ENCODE results near the gene ZCCHC17.
A peak's percentile ranks its signal among the peaks of the same experiment; 100 is the strongest.

Gene ZCCHC17

DNA sequence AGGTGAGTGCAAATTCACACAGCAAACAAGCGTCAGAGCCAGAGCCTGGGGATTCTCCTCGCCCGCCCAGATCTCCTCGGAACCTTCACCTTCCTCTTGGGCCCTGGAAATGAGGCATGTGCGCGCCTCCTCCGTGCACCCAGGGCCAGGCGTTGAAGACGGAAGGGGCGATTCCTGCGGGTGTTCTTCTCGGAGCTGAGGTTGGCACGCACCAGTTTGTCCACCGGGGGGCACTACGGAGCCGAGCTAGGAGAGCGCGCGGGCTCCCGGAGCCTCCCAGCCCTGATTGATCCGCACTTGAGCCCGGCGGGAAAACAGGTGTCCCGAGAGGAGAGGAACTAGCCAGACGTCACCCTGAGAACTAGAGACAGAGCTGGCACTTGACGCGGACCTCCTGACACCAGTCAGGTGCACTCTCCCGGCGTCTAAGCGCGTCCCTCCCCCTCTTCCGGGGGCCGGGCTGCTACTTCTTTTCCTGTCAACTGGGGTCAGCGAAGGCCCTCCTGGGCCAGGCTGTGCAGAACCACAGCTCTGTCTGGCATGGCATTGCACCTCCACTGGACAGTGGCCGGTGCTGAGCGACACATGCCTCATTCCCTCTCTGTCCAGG lies 97.9 kb downstream of the ZCCHC17 start:
- no peak overlapping the region for H2AFZ ChIP-seq (ENCODE audit: low read depth, low read length)
- H3K36me3 ChIP-seq (ENCODE audit: insufficient read depth, low read length) = no peaks in the 10 kb centered on the region
- no peaks in the 10 kb centered on the region for H3K27me3 ChIP-seq (ENCODE audit: insufficient read depth, low read length)
- H3K9me3 ChIP-seq (ENCODE audit: low read length) = no peaks in the 10 kb centered on the region
- H3K4me3 ChIP-seq (ENCODE audit: low read length) = peak overlapping the region; percentile 50
- peaks cover 4% of the 10 kb centered on the region for H3K4me1 ChIP-seq (ENCODE audit: insufficient read depth, low read length)

DNA sequence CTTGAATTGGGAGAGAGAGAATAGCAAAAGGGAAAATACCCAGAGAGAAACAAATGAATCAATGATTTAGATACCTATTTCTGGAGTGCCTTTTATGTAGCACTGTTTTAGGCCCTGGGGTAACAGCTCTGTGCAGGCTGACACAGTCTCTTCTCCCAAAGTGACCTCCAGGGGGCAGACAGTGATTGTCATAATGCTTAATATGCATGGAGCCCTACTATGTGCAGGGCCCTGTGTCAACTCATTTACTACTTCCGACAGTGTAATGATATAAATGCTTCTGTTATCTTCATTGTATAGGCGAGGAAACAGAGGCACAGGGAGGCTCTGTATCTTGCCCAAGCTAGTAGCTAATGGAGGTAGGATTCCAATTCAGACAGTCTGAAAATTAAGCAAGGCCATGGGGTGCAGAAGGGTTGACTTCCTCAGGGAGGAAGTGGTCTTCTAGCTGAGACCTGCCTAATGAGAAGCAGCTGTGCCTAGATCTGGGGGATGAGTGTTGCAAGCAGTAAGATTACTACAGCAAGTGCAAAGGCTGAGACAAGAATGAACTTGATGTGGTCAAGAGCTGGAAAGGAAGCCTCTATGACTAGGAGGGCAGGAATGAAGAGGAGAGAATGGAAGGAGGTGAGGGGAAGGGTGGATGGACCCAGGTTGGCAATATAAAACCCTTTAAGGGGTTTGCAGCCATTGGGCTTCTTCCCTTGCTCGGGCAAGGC lies 100.0 kb downstream of the ZCCHC17 start:
- peaks cover 4% of the 10 kb centered on the region for H3K4me1 ChIP-seq (ENCODE audit: insufficient read depth, low read length)
- no peak overlapping the region for H2AFZ ChIP-seq (ENCODE audit: low read depth, low read length)
- H3K4me3 ChIP-seq (ENCODE audit: low read length) = no peak overlapping the region
- H3K27me3 ChIP-seq (ENCODE audit: insufficient read depth, low read length) = no peaks in the 10 kb centered on the region
- H3K9me3 ChIP-seq (ENCODE audit: low read length) = no peaks in the 10 kb centered on the region
- H3K36me3 ChIP-seq (ENCODE audit: insufficient read depth, low read length) = no peaks in the 10 kb centered on the region

DNA sequence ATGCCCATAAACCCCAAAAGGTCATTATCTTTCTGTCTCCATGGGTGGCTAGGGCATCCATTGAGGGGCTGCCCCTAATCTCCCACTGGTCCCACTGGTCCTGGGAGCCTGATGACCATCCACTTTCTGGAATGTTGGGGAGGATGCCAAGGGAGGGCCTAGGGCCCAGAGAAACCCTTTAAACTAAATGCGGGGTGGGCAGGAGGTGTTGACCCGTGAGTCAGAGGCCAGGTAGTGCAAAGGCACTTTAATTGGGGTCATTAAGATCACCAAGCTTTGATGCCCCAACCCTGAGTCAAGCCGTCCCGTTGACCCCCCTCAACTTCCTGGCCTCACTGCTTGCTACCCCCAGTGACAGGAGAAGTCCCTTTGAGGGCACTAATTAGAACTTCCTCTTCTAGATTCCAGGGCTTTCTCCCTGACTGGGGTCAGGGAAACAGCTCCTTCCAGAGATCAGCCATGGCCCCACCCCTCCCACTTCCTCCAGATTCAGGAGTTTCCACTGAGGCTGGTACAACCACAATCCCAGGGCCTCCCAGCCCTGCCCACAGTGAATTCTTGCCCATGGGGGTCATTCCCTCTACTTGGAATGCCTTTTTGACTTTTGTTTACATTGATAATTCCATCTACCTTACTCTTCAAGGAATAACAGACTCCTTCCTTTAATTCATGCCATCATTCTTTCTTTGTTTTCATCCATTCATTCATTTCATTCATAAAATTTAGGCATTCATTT lies 100.7 kb downstream of the ZCCHC17 start:
- Histone ChIP-seq H3K4me1 (ENCODE audit: insufficient read depth, low read length) (peaks cover 4% of the 10 kb centered on the region), H2AFZ (ENCODE audit: low read depth, low read length) (no peak overlapping the region), H3K36me3 (ENCODE audit: insufficient read depth, low read length) (no peaks in the 10 kb centered on the region), H3K27me3 (ENCODE audit: insufficient read depth, low read length) (no peaks in the 10 kb centered on the region), H3K9me3 (ENCODE audit: low read length) (no peaks in the 10 kb centered on the region), H3K4me3 (ENCODE audit: low read length) (no peak overlapping the region)

DNA sequence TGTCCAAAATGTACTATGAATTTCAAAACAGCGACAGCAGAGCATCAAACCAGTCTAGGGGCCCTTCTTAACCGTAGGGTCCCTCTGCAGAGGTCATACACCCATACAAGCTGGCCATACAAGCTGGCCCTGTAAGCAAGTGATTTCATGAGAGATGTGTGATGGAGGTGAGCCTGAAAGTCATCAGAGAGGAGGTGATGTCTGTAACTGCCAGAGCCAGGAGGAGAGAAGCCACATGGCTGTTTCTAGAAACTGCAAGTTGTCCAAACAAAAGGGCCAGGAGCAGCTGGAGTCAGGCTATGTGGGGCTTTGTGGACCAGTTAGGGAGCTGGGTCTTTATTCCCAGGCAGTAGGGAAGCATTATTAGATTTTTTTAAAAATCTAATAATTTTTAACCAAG lies 101.4 kb downstream of the ZCCHC17 start:
- Histone ChIP-seq H3K36me3 (ENCODE audit: insufficient read depth, low read length) (no peaks in the 10 kb centered on the region), H2AFZ (ENCODE audit: low read depth, low read length) (no peak overlapping the region), H3K4me3 (ENCODE audit: low read length) (no peak overlapping the region), H3K9me3 (ENCODE audit: low read length) (no peaks in the 10 kb centered on the region), H3K4me1 (ENCODE audit: insufficient read depth, low read length) (peaks cover 4% of the 10 kb centered on the region), H3K27me3 (ENCODE audit: insufficient read depth, low read length) (no peaks in the 10 kb centered on the region)

DNA sequence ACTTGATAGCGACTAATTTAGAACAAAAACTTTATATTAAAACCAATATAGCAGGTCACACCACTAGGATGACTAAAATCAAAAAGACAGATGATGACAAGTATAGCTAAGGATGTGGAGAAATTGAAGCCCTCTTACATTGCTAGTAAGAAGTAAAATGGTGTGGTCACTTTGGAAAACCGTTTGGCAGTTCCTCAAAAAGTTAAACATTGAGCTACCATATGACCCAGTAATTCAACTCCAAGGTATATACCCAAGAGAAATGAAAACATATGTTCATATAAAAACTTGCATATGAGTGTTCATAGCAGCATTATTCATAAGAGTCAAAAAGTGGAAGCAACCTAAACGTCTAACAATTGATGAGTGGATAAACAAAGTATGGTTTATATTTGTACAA lies 103.1 kb downstream of the ZCCHC17 start:
- Histone ChIP-seq H3K4me3 (ENCODE audit: low read length) (no peak overlapping the region), H3K4me1 (ENCODE audit: insufficient read depth, low read length) (peaks cover under 1% of the 10 kb centered on the region), H3K9me3 (ENCODE audit: low read length) (no peaks in the 10 kb centered on the region), H3K36me3 (ENCODE audit: insufficient read depth, low read length) (no peaks in the 10 kb centered on the region), H3K27me3 (ENCODE audit: insufficient read depth, low read length) (no peaks in the 10 kb centered on the region), H2AFZ (ENCODE audit: low read depth, low read length) (no peak overlapping the region)

DNA sequence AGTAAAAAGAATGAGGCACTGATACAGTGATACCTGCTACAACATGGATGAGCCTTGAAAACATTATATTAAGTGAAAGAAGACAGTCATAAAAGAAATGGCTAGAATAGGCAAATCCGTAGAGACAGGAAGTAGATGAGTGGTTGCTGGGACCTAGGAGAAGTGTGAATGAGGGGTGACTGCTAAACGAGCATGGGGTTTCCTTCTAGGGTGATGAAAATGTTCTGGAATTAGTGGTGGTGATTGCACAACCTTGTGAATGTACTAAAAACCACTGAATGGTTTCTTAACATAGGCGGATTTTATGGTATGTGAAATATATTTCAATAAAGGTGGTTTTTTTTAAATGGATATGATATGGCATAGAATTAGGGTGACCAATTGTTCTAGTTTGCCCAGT lies 103.6 kb downstream of the ZCCHC17 start:
- H2AFZ ChIP-seq (ENCODE audit: low read depth, low read length) = no peak overlapping the region
- no peak overlapping the region for H3K4me3 ChIP-seq (ENCODE audit: low read length)
- H3K4me1 ChIP-seq (ENCODE audit: insufficient read depth, low read length) = no peaks in the 10 kb centered on the region

DNA sequence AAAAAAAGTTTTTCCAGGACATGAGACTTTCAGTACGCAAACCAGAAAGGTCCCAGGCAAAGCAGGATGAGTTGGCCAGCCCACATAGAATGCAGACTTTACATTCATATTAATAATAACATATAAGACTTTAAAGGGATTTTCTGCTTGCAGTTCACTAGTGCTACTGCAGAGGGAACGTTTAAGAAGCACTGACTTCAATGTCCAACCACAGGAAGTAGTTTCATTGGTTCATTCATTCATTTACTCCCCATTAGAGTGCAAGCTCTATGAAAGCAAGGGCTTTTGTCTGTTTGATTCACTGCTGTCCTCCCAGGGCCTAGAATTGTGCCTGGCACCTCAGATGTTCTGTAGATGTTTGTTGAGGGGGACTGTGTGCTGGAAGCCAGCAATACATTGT lies 104.4 kb downstream of the ZCCHC17 start:
- no peaks in the 10 kb centered on the region for H3K4me1 ChIP-seq (ENCODE audit: insufficient read depth, low read length)
- H3K4me3 ChIP-seq (ENCODE audit: low read length) = no peak overlapping the region
- H2AFZ ChIP-seq (ENCODE audit: low read depth, low read length) = no peak overlapping the region
- H3K36me3 ChIP-seq (ENCODE audit: insufficient read depth, low read length) = no peaks in the 10 kb centered on the region
- H3K27me3 ChIP-seq (ENCODE audit: insufficient read depth, low read length) = no peaks in the 10 kb centered on the region
- H3K9me3 ChIP-seq (ENCODE audit: low read length) = no peaks in the 10 kb centered on the region

More for the DNA sequence above, 103.6 kb downstream of the ZCCHC17 start:
- Histone ChIP-seq H3K36me3 (ENCODE audit: insufficient read depth, low read length) (no peaks in the 10 kb centered on the region), H3K9me3 (ENCODE audit: low read length) (no peaks in the 10 kb centered on the region), H3K27me3 (ENCODE audit: insufficient read depth, low read length) (no peaks in the 10 kb centered on the region)

DNA sequence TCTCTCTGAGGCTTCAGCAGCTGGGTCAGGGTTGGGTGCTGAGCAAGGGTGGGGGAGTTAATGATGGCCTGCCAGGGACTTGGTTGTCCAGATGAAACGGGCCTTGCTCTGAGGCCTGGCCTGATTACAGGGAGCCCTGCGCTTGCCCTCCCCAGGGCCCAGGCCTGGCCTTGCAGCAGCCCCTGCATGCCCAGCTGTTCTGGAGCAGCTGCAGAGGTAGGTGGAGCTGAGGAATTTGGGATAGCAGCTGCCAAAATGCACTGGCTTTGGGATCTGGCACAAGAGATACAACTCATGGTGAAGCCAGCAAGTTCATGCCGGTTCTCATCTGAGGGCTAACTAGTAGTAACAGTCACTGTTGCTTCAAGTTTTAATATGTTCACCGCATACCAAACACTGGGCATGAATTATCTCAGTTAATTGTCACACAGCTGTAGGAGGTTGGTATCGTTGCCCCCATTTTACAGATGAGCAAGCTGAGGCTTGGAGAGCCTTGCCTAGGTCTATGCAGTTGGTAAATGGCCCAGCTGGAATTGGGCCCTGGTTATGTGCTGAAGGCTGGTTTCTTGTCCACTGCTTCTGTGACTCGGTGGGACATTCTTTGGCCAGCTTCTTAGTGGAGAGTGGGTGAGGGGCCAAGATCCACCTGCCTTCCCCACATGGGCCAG lies 108.9 kb downstream of the ZCCHC17 start:
- H3K27me3 ChIP-seq (ENCODE audit: insufficient read depth, low read length) = no peaks in the 10 kb centered on the region
- H3K4me3 ChIP-seq (ENCODE audit: low read length) = no peak overlapping the region

DNA sequence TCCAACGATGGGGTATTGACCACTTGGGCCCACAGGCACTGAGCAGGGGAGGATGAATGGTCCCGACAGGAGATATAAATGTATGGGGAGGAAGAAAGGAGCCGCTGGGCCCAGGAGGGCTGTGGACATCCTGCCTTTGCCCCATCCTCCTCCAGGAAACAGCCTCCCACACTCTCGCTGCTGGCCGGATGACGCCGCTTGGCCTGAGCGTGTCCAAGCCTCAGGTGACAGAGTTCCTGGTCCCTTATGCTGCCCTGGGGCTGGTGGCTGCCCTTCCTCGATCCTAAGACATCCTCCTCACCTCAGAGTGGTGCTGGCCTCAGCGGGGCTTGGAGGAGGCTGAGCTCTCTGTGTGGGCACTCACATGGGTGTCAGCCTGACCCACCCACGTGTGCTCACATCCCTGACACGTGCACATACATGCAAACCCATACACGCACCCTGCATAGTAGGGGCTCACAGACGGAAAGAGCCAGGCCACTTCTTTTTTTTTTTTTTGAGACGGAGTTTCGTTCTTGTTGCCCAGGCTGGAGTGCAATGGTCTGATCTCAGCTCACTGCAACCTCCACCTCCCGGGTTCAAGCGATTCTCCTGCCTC lies 110.3 kb downstream of the ZCCHC17 start:
- H2AFZ ChIP-seq (ENCODE audit: low read depth, low read length) = no peak overlapping the region
- H3K4me1 ChIP-seq (ENCODE audit: insufficient read depth, low read length) = peaks cover 8% of the 10 kb centered on the region
- no peaks in the 10 kb centered on the region for H3K9me3 ChIP-seq (ENCODE audit: low read length)
- no peaks in the 10 kb centered on the region for H3K27me3 ChIP-seq (ENCODE audit: insufficient read depth, low read length)
- no peak overlapping the region for H3K4me3 ChIP-seq (ENCODE audit: low read length)
- no peaks in the 10 kb centered on the region for H3K36me3 ChIP-seq (ENCODE audit: insufficient read depth, low read length)

More for the DNA sequence above, 108.9 kb downstream of the ZCCHC17 start:
- no peaks in the 10 kb centered on the region for H3K36me3 ChIP-seq (ENCODE audit: insufficient read depth, low read length)
- no peaks in the 10 kb centered on the region for H3K9me3 ChIP-seq (ENCODE audit: low read length)
- peaks cover 8% of the 10 kb centered on the region for H3K4me1 ChIP-seq (ENCODE audit: insufficient read depth, low read length)
- no peak overlapping the region for H2AFZ ChIP-seq (ENCODE audit: low read depth, low read length)

DNA sequence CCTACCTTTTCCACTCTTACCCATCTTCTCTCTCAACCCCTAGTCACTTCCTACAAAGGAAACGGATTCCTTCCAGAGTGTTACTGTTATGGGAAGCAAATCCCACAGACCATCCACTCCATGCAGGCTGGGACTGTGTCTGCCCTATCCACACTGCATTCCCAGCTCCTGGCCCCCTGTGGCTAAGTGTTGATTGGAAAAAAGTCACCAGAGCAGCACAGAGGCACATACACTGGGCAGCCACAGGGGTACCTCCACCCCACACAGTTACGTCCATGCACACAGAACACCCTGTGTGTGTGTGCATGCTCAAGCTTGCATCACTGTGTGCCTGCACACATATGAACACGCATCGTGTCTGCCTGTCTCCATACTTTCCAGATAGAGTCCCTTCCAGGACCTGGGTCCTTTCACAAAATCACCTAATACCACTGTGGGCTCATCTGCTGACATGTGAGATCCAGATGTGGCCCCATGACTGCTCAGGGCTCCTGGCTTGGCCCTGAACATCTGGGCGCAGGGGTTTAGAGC lies 112.0 kb downstream of the ZCCHC17 start:
- Histone ChIP-seq H3K36me3 (ENCODE audit: insufficient read depth, low read length) (no peaks in the 10 kb centered on the region), H3K4me1 (ENCODE audit: insufficient read depth, low read length) (peaks cover 13% of the 10 kb centered on the region), H3K4me3 (ENCODE audit: low read length) (no peak overlapping the region), H2AFZ (ENCODE audit: low read depth, low read length) (no peak overlapping the region), H3K9me3 (ENCODE audit: low read length) (no peaks in the 10 kb centered on the region), H3K27me3 (ENCODE audit: insufficient read depth, low read length) (no peaks in the 10 kb centered on the region)

DNA sequence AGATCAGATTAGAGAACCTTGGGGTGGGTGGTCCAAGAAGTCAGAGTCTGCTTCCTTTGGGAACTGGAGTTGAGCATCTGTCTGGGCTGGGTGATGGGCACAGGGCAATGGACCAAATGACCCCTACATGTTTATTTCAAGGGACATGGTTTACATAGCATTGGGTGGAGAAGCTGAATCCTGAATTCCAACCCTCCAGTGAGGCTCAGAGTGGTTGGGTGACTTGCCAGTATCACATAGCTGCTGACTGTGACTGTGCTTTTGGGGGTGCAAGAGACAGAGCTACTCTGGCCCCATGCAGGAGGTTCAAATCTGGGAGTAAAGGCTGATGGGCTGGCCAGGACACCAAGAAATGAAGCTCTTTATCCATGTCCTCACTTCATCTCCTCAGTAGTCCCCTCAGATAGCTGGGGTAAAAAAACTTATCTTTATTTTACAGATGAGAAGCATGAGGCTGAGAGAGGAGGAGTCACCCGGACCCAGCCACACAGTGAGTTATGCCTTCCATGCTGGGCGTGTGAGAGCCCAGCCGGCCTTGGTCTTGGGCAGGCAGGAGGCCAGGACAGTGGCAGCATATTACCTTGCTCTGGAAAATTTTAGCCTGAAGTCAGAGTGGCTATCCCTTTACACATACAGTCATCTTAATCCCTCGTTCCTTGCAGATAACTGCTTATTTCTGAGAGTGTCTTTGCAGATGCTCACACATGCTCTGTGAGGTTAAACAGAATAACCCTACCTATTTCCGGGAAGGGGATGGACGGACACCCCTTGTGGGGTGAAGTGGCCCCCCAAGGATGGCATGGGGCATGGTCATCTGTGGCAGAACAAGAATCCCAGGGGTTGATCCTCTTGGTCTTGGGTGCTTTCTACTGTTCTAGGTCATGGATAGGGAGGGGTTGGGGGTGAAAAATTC lies 113.4 kb downstream of the ZCCHC17 start:
- Histone ChIP-seq H3K4me3 (ENCODE audit: low read length) (no peak overlapping the region), H3K4me1 (ENCODE audit: insufficient read depth, low read length) (peaks cover 22% of the 10 kb centered on the region), H3K27me3 (ENCODE audit: insufficient read depth, low read length) (no peaks in the 10 kb centered on the region), H3K36me3 (ENCODE audit: insufficient read depth, low read length) (no peaks in the 10 kb centered on the region), H2AFZ (ENCODE audit: low read depth, low read length) (no peak overlapping the region), H3K9me3 (ENCODE audit: low read length) (no peaks in the 10 kb centered on the region)

DNA sequence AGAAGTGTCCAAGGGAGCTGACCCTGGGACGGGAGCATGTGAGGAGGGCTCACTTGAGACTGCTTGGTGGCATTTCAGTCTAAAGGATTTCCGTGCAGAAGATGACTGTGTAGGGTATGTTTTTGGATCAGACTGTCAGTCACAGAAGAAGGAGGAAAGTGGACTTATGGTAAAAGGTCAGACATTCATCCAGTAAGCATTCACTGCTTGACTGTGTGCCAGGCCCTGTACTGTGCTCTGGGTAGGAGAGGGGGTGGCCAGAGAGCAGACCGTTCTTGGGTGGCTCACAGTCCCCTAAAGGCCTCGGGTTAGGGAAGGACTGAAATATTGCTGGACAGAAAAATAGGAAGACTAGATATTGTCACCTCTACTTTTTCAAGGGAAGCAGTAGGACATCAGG lies 114.0 kb downstream of the ZCCHC17 start:
- Histone ChIP-seq H3K36me3 (ENCODE audit: insufficient read depth, low read length) (no peaks in the 10 kb centered on the region), H3K9me3 (ENCODE audit: low read length) (no peaks in the 10 kb centered on the region), H2AFZ (ENCODE audit: low read depth, low read length) (no peak overlapping the region), H3K4me1 (ENCODE audit: insufficient read depth, low read length) (peaks cover 24% of the 10 kb centered on the region), H3K4me3 (ENCODE audit: low read length) (no peak overlapping the region), H3K27me3 (ENCODE audit: insufficient read depth, low read length) (no peaks in the 10 kb centered on the region)

All from neuron (in vitro differentiated cells).